ENCODE results near the gene DIO1.

DIO1 gene

DNA sequence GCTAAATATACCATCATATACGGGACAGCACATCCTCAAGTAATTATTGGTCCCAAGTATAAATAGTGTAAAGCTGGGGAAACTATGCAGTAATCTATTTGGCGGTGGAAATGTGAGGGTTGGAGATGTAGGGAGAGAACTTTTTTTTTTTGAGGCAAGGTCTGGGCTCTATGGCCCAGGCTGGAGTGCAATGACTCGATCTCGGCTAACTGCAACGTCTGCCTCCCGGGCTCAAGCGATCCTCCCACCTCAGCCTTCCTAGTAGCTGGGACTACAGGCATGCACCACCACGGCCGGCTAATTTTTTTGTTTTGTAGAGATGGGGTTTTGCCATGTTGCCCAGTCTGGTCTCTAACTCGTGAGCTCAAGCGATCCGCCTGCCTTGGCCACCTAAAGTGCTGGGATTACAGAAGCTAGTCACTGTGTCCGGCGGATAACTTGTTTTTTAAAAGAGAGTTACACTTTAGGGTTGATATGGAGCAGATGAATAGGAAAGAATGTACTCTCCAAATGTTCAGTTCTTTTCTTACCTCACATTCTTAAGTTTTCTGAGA, 49.6 kb downstream of the DIO1 start:
- DNase-seq: no peak

DNA sequence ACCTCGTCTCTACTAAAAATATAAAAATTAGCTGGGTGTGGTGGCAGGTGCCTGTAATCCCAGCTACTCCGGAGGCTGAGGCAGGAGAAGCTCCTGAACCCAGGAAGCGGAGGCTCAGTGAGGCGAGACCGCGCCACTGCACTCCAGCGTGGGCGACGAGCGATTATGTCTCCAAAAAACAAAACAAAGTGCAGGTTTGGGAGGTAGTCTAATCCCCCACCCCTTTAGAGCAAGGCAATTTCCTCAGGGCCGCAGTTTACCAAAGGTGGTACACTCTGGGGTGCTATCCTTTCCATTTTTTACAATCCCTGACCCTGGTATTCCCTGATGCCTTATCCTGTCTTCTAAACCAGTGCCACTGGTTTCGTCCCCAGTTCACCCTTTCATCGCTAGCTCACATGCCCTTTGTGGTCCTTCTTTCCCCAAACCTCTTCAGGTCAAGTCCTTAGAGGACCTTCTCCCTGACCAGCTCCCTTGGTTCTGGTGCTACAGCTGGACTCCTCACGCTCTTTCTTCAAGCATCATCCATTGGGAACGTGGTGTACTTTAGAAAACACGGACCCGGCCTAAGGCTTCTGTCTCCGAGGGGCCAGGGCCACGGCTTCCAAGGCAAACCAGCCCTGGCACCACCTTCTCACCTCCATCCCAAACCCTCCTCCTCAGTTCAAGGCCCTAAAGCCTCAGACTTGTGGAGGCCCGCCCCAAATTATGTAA, 50.6 kb downstream of the DIO1 start:
- DNase-seq: no peak

DNA sequence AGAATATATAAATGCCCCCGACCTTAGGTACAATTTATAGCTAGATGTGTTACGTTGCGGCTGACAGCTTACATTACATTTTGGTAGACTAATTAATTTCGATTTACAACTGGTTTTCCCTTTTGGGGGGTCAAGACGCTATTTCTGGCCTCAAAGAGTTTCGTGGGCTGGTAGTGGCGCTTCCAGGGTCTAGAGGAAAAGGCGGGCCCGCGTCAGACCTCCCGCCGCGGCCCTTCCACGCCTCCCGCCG, 51.1 kb downstream of the DIO1 start:
- peak in 1 of 2 donors; percentile 26 for DNase-seq

DNA sequence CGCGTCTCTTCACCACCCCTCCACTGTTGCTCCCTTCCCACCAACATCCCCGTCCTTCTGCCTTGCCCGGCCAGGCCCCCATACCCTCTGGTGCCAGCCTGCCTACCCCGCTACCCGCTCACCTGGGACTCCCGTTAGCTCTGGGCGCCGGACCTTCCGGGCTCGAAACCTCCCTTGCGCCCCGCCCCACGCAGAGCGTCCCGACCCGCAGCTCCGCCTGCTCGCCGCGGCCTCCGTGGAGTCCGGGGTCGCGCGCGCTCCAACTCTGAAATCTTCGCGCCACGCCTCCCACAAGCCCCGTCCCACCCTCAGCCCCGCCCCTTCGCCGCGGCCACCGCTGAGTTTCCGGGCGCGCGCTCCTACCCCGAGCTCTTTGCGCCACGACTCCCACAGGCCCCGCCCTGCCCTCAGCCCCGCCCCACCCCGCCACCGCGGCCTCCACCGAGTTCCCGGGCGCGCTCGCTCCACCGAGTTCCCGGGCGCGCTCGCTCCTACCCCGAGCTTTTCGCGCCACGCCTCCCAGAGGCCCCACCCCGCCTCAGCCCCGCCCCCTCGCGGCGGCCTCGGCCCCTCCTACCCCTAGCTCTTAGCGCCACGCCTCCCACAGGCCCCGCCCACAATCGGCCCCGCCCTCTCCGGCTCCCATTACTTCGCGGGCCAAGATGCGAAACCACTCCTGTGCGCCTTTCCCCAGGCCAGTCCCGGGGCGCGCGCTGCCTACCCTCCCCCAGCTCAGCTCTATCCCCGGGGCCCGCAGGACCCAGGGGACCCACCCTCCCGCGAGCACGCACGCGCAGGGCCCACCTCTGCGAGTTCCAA, 51.7 kb downstream of the DIO1 start, which contains the start of gene IFT25:
Gene IFT25 (minus strand): TSS at position 267 of the 819 bp plus-strand sequence. CDS start 5,617 bp downstream, outside the sequence.
- DNase-seq: peak; percentile 91 to 99

DNA sequence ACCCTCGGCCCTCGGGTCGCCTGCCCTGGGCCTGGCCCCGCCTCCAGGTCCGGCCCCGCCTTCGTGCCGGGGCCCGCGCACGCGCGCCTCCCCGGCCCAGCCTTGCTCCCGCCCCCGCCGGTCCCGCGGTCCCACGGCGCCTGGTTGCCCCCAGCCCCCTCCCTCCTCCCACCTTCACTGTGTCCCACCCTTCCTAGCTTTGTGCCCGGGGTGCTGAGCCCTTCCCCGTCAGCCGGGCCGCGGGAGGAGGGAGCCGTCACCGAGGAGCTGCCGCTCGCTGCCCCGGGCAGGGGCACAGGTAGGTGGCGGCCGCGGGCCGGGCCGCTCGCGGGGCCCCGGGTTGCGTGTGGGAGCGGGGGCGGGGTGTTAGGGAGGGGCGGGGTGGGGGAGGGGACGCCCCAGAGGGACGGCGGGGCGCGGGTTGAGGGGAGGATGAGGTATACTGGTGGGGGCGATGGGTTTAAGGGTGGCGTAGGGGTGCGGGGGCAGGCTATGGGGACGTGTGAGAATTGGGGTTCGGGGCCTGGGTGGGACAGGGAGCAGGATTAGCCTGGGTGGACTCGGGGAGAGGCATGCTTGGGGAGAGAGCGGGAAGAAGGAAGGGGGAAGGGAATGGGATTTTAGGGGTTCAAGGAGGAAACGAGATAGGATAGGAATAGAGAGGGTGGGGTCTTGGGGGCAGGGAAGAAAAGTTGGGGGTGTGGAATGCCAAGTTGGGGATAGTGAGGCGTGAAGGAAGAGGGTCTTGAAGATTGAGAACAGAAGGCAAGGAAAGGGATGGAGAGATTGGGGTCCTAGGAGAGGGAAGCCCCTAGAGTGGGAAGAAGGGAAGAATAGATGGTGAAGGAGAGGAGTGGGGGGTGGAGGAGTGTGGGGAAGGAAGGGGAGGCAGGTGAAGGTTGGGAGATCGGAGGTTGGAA, 52.5 kb downstream of the DIO1 start, which contains the start of gene LRRC42:
Gene LRRC42 (plus strand): TSS at position 99 of the 920 bp plus-strand sequence. CDS start 5,650 bp downstream, outside the sequence.
- peak; percentile 79 to 84 for DNase-seq

DNA sequence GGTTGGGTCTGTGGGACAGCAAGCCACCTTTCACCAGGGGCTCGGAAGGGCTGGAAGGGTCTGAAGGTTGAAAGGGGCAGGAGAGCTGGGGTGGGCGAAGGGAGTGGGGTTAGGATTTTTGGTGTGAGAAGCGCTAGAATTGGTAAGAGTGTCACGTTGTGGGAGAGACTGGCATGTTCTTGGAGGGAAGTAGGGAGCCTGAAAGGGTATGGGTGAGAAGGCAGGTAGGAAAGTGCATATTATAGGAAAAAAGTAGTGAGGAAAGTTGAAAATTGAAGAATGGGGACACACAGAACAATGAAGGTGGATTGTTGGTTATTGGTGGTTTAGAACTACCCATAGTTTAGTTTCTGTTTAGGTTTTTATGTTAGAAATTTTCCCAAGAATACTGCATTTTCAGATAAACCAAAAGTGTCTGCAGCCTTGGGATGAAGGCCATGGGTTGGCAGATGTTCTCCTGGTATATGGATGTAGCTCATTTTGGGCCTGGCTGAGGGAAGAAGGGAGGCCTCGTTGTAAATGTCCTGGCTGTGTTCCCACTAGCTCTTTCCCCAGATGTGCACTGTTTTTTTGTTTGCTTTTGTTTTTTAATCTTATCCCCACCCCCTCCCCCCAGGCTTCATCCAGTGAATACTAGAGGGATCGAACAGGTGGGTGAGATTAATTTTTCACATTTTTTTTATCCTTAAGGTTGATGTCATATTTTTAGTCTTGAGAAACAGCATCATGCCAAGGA, 53.4 kb downstream of the DIO1 start:
- DNase-seq: no peak

DNA sequence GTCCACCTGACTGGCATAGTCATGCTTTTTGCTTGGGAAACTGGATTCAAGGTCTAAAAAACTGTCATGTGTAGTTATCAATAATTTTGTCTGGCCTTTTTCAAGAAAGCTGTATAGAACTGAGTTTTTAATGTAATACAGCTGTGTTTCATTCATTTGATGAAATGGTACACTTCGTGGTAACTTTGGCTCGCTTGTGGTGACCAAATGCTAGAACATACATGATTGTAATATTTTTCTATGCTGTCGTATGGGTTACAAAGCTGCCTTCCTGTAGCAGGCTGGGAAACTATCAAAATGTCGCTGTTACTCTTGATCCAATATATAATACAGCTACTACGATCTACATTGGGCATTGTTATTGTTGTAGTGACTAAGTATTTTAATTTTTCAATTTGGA, 54.3 kb downstream of the DIO1 start:
- DNase-seq: no peak

DNA sequence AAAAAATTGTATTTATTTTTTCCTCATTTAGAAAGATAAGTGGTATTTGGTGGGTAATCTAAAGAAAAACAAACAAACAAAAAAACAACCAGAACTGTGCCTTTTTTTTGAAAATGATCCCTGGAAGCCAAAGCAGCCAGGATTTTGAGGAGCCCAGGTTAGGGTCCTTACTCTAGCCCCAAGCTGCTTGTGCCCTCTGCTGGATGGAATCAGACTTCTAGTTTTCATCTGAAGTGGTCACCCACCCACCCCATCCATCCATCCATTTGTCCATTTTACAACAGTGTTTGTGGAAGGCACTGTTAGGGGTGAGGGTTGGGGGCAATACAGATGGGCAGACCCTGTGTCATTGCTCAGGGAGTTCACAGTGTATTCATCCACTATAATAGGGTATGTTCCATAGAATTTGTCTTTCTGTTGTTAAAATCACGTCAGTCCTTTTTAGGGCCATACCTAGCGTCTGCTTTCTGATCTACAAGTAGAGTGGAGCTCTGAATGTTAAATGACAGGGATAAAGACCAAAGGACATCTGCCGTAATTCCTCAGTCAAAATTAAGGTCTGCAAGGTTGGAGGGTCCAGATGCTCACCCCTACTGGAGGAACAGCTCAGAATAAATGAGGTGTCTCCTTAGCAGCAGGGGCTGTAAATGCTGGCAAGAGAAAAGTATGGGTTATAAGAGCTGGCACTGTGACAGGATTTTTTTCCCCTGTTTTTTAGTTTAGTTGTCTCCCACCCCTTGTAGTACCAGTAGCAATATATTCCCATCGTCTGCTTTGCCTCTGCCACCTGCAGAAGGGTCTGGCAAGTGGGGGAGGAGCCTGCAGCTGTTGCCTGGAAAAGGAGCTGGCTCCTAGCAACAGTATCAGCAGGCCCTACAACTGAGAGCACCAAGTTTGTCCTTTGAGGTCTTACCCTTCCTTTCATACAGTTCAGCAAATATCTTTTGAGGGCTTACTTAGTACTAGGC, 55.3 kb downstream of the DIO1 start:
- peak in 1 of 2 donors; percentile 43 for DNase-seq

DNA sequence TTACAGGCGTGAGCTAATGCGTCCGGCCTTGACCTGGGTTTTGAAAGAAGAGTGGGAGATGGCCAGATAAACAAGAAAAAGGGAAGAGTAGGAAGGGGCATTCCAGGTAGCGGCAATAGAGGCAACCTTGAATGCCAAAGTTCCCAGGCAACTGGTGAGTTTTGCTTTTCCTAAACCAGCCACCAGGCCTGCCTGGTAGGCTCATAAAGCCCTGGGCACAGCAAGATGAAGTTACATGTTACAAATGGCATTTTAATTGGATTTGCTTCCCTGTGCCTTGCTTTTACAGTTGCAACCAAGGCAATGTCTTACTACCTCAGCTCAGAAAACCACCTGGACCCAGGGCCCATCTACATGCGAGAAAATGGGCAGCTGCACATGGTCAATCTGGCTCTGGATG, 57.7 kb downstream of the DIO1 start:
- no peak for DNase-seq

DNA sequence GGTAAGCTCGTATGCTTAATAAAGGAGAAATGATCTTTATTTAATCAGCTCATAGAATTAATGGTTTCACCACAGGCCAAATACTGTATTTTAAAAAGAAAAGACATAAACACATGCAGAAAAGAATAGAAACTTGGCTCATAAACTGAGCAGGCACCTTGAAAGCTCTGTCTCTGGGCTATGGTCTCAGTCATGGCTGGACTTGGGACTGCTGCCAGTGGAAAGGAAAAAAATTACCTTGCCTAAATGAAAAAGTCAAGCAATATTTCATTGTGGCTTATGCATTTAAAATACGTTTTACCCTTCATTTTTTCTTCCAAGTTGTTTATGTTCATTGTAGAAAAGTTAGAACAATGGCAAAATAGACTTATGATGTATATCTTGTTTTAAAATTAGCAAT, 60.1 kb downstream of the DIO1 start:
- no peak for DNase-seq

DNA sequence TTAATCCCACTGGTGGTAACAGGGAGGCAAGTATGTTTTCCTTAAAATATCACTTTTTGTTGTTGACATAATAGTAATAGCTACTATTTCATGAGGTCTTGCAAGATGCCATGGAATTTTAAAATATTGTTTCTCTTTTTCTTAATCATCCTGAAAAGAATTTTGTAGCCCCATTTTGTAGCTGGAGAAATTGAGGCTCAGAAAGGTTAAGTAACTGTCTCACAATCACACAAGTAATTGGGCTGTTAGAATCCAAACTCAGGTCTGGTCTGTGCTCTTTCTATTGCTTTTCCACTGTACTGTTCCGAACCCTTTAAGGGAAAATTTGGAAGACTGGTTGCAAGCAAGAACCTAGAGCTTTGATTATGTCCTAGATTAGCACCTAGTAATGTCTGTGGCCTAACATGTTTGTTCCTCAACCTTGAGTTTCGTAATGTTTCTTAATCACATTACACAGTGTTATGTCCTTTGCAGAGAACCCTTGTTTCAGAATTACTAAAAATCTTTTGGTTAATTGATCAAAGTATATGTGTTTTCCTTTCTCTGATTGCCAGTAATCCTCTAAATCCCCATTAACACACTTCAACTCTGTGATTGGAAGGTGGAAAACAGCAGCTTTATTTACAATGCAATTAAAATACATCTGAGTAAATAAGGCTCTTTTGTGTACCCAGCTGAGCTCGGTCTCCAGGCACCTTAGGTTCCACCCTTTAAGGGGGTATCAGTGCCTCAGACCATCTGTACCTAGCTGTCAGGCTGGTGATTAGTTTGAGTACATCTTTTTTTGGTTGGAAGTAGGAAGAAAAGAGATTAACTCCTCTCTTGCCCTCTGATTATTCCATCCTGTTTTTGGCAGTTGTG, 62.6 kb downstream of the DIO1 start:
- DNase-seq: peak in 1 of 2 donors; percentile 15

DNA sequence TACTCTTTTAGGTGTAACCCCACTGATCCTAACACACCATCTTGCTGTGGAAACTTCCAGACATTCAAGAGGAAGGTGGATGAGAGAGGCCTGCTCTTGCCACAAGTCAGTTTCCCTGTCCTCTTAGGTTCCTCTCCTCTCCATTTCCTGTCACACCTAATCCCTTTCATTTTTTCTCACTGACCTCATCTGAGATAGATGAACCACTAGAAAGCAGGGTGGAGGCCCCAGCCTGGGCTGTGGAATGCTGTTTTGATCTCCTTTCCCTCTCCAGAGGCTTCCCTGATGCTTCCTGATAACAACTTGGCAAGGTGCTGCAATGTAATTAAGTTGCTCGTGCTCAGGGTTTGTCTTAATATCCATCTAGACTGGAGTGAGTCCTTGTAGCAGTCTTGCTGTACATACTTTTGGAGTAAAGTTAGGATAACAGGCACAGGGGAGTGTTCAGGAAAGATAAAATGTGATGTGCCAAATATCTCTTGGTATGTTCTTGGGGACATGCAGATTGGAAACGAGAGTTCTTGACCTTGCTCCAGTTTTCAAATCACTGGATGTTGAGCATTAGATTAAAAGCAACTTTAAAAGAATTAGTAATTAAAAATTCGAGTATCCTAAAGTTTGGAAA, 63.3 kb downstream of the DIO1 start:
- no peak for DNase-seq

DNA sequence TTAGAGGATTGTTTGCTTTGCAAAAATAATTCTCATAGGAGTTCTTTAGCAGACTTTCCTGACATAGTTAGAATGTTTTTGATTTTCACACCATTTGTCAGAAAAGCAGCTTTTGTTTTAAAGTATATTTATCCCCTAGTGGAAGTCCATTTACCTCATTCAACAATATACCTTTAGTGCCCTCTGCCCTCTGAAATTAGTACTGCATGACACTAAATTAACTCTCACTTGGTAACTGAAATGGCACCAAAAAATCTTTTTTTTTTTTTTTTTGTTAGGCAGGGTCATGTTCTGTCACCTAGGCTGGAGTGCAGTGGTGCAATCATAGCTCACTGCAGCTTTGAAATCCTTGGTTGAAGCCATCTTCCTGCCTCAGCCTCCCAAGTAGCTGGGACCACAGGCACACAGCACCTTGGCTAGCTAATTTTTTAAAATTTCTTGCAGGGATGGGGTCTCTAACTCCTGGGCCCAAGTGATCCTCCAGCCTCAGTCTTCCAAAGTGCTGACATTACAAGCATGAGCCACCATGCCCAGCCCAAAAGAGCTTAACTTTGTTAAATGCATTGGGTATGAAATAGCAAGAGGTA, 65.8 kb downstream of the DIO1 start:
- DNase-seq: peak in 1 of 2 donors; percentile 76
